Liver (tissue), 9 donors: ENCODE measurements around the gene LAMTOR2. TPM values are rescaled to one million over a fixed set of nuclear protein-coding genes. Genes with fewer than 3 reads are reported as not detected.

Experiments
- DNase-seq: peaks from one replicate; pipeline ENCODE4 v3.0.0-alpha.2; 2017; ENCODE audit warnings: low spot score
- H3K27ac ChIP-seq, 2 donors: one replicate each; pipeline ENCODE4 v1.7.0; 2013; ENCODE audit warnings: inconsistent platforms in 2 of 2, low read length in 2 of 2, control low read depth in 1 of 2, low read depth in 1 of 2, mild to moderate bottlenecking in 1 of 2
- H3K27me3 ChIP-seq, 4 donors: one replicate each; pipeline versions ENCODE4 v1.6.1 to v1.7.0; 2013; ENCODE audit warnings: low read length in 3 of 4, inconsistent platforms in 1 of 4, mild to moderate bottlenecking in 1 of 4, moderate library complexity in 1 of 4; ENCODE audit not compliant: control insufficient read depth in 4 of 4, insufficient read depth in 4 of 4
- H3K36me3 ChIP-seq, 4 donors: one replicate each; pipeline versions ENCODE4 v1.6.1 to v1.7.0; 2013; ENCODE audit warnings: low read length in 3 of 4, mild to moderate bottlenecking in 3 of 4, low read depth in 1 of 4, moderate library complexity in 1 of 4; ENCODE audit not compliant: control insufficient read depth in 4 of 4, insufficient read depth in 3 of 4
- H3K4me1 ChIP-seq, 4 donors: one replicate each; pipeline versions ENCODE4 v1.6.1 to v1.7.0; 2013; ENCODE audit warnings: low read length in 3 of 4, mild to moderate bottlenecking in 3 of 4, moderate library complexity in 1 of 4; ENCODE audit not compliant: control insufficient read depth in 4 of 4, insufficient read depth in 4 of 4
- H3K4me3 ChIP-seq, 3 donors: one replicate each; pipeline versions ENCODE4 v1.6.1 to v1.7.0; 2013; ENCODE audit warnings: low read length in 3 of 3, control low read depth in 1 of 3, low read depth in 1 of 3, mild to moderate bottlenecking in 1 of 3
- H3K9ac ChIP-seq, 2 donors: one replicate each; pipeline ENCODE4 v1.7.0; 2013; ENCODE audit warnings: low read length in 2 of 2, mild to moderate bottlenecking in 2 of 2, moderate library complexity in 2 of 2, control low read depth in 1 of 2, low read depth in 1 of 2
- H3K9me3 ChIP-seq, 4 donors: one replicate each; pipeline versions ENCODE4 v1.6.1 to v1.7.0; 2013; ENCODE audit warnings: low read length in 3 of 4; ENCODE audit not compliant: control insufficient read depth in 4 of 4
- EGR1 ChIP-seq, 2 donors: IDR thresholded peaks; 2 replicates each; pipeline ENCODE4 v1.6.1; 2016 to 2018; ENCODE audit warnings: antibody characterized with exemption in 2 of 2, low read depth in 2 of 2
- FOXA1 ChIP-seq: IDR thresholded peaks from 2 replicates; pipeline ENCODE4 v1.6.1; 2016; ENCODE audit warnings: antibody characterized with exemption
- FOXA2 ChIP-seq: IDR thresholded peaks from 2 replicates; pipeline ENCODE4 v1.6.1; 2016; ENCODE audit warnings: antibody characterized with exemption
- HNF4A ChIP-seq, 2 donors: conservative IDR thresholded peaks; 2 replicates each; pipeline ENCODE4 v1.6.1; 2016; ENCODE audit warnings: antibody characterized with exemption in 2 of 2, mild to moderate bottlenecking in 2 of 2
- HNF4G ChIP-seq: IDR thresholded peaks from 2 replicates; pipeline ENCODE4 v1.6.1; 2016; ENCODE audit warnings: antibody characterized with exemption
- NR2F2 ChIP-seq: IDR thresholded peaks from 2 replicates; pipeline ENCODE4 v1.6.1; 2016; ENCODE audit warnings: antibody characterized with exemption
- RAD21 ChIP-seq, 2 donors: IDR thresholded peaks; 2 replicates each; pipeline ENCODE4 v1.6.1; 2016; ENCODE audit warnings: antibody characterized with exemption in 2 of 2, mild to moderate bottlenecking in 2 of 2
- SP1 ChIP-seq: IDR thresholded peaks from 2 replicates; pipeline ENCODE4 v1.6.1; 2018; ENCODE audit warnings: antibody characterized with exemption, mild to moderate bottlenecking
- TAF1 ChIP-seq: conservative IDR thresholded peaks from 2 replicates; pipeline ENCODE4 v1.6.1; 2016; ENCODE audit warnings: antibody characterized with exemption, mild to moderate bottlenecking
- YY1 ChIP-seq: IDR thresholded peaks from 2 replicates; pipeline ENCODE4 v1.6.1; 2016; ENCODE audit warnings: antibody characterized with exemption, mild to moderate bottlenecking
- WGBS: extraction: QIAGEN DNeasy Blood & Tissue Kit; methylation state at CpG from one replicate; pipeline ENCODE4 v1.1.7; 2013; 5-methylcytosine and 5-hydroxymethylcytosine counted together
- polyA plus RNA-seq, 2 donors: library from polyadenylated mRNA; stranded (reverse) in 1 of 2; unstranded in 1 of 2; fragments of 200-250 nt in 1 of 2; fragments of >200 nt in 1 of 2; fragmentation: Nextera tagmentation in 1 of 2; extraction: Ambion mirVana in 1 of 2; gene quantifications; one replicate each; pipeline versions ENCODE4 v1.2.1 to v1.2.3, GENCODE V29; 2013 to 2015
- total RNA-seq, 2 donors: library from RNA; depleted of rRNA; stranded (reverse); fragments of >200 nt; gene quantifications; one replicate each; pipeline ENCODE4 v1.2.3, GENCODE V29; 2014
- TF ChIP-seq, protein P1 (sequence below): fragments of 150-350 bp; IDR thresholded peaks from 2 replicates; pipeline ENCODE4 v1.5.1; 2017; ENCODE audit warnings: improper control_type of control experiment, low read depth, low read length; ENCODE audit not compliant: missing input control
- TF ChIP-seq, protein P2 (sequence below): IDR thresholded peaks from 2 replicates; pipeline ENCODE4 v1.6.1; 2016; ENCODE audit warnings: antibody characterized with exemption, mild to moderate bottlenecking
- donor health status: healthy.
- donor health status: healthy.
- donor health status: healthy.
- donor health status: healthy.
- donor health status: healthy.

LAMTOR2 gene
- total and polyA plus RNA-seq, 4 donors = 30.4 to 152 (median 79.0) TPM

DNA sequence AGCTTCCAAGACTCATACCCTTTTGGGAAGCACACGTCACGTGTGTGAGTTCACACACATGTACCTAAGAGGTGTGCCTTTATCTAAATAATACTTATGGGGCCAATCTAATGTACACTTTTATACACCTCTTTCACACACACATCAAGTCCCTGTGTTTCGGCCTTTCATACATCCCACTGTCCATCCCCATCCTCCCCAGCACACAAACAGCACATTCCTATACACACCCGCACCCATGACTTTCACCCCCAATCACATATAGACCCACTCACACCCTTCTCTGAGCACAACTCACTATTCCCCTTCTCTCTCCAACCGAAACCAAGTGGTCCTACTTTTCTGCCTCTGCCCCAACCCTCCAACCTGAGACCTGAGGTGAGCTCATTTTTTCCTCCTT is 24.1 kb downstream of the LAMTOR2 start (continued):
- TF ChIP-seq, protein P1, sequence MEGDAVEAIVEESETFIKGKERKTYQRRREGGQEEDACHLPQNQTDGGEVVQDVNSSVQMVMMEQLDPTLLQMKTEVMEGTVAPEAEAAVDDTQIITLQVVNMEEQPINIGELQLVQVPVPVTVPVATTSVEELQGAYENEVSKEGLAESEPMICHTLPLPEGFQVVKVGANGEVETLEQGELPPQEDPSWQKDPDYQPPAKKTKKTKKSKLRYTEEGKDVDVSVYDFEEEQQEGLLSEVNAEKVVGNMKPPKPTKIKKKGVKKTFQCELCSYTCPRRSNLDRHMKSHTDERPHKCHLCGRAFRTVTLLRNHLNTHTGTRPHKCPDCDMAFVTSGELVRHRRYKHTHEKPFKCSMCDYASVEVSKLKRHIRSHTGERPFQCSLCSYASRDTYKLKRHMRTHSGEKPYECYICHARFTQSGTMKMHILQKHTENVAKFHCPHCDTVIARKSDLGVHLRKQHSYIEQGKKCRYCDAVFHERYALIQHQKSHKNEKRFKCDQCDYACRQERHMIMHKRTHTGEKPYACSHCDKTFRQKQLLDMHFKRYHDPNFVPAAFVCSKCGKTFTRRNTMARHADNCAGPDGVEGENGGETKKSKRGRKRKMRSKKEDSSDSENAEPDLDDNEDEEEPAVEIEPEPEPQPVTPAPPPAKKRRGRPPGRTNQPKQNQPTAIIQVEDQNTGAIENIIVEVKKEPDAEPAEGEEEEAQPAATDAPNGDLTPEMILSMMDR = no peak
- TF ChIP-seq HNF4G = no peak
- no peak for TF ChIP-seq EGR1 (IDR thresholded peaks at IDR 0.05; ENCODE audit: low read depth in 2 of 2)
- no peak for TF ChIP-seq NR2F2

DNA sequence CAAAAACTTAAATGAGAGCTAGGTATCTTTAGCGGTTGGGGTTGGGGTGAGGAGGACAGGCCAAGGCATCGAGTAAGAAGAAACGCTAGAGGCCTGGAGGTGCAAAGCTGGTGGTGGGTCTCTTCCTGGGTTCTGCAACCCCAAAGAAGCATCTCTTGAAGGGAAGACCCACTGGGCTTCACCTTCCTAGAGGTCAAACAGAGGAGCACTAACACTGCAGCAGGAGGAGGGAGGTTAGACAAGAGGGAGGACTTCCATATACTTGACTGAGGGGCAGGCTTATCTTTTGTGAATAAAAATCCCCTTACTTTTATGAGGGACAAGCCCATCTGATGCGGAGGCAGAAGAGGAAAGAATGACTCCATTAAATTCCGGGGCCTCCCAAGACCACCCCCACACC is 25.2 kb downstream of the LAMTOR2 start:
- Histone ChIP-seq H3K9ac (no peak overlapping the region), H3K9me3 (no peaks in the 10 kb centered on the region), H3K36me3 (no peaks in the 10 kb centered on the region), H3K27me3 (no peaks in the 10 kb centered on the region), H3K4me1 (peaks cover 4 to 39% (median 18%) of the 10 kb centered on the region in 4 donors), H3K4me3 (no peak overlapping the region), H3K27ac (no peak overlapping the region)
- DNase-seq = no peak
- TF ChIP-seq TAF1 (no peak), NR2F2 (no peak), FOXA2 (no peak), RAD21 (IDR thresholded peaks at IDR 0.05) (no peak), YY1 (no peak)
- TF ChIP-seq, protein P2, sequence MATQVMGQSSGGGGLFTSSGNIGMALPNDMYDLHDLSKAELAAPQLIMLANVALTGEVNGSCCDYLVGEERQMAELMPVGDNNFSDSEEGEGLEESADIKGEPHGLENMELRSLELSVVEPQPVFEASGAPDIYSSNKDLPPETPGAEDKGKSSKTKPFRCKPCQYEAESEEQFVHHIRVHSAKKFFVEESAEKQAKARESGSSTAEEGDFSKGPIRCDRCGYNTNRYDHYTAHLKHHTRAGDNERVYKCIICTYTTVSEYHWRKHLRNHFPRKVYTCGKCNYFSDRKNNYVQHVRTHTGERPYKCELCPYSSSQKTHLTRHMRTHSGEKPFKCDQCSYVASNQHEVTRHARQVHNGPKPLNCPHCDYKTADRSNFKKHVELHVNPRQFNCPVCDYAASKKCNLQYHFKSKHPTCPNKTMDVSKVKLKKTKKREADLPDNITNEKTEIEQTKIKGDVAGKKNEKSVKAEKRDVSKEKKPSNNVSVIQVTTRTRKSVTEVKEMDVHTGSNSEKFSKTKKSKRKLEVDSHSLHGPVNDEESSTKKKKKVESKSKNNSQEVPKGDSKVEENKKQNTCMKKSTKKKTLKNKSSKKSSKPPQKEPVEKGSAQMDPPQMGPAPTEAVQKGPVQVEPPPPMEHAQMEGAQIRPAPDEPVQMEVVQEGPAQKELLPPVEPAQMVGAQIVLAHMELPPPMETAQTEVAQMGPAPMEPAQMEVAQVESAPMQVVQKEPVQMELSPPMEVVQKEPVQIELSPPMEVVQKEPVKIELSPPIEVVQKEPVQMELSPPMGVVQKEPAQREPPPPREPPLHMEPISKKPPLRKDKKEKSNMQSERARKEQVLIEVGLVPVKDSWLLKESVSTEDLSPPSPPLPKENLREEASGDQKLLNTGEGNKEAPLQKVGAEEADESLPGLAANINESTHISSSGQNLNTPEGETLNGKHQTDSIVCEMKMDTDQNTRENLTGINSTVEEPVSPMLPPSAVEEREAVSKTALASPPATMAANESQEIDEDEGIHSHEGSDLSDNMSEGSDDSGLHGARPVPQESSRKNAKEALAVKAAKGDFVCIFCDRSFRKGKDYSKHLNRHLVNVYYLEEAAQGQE = no peak
- 96% methylated on average over 5 of the region's 5 CpGs for WGBS

DNA sequence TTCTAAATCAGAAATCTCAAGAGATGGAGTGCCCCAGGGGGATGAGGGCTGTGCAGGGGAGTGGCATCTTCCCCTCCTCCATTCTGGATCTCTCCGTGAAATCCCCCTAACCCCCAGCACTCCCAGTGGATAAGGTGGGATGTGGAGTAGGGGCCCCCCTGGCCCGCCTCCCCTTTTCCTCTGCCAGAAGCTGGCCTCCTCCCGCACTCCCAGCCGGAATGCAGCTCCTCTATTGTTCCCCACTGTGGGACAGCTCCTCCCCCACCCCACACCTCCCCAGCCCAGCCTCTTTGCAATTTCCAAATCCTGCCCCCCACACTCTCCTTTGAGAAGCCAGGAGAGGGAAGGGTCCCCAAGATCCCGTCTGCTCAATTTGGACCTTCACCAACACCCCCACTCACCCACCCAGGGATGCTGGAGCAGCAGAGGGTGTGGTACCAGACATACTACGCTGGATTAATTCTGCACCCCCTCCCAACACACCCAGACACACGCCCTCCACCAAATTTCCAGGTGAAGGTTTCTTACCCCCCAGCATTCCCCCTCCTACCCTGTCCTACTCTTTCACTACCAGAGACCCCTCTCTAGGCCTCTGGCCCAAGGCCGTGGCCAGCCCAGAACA is 25.8 kb downstream of the LAMTOR2 start:
- TF ChIP-seq NR2F2 (no peak), FOXA1 (no peak), HNF4A (conservative IDR thresholded peaks at IDR 0.05) (no peak), SP1 (no peak)
- TF ChIP-seq, protein P2 = no peak
- H3K4me1 ChIP-seq = peaks cover 2 to 34% (median 14%) of the 10 kb centered on the region in 4 donors
- no peak overlapping the region for H3K9ac ChIP-seq
- 78% methylated on average over 8 of the region's 8 CpGs for WGBS
- no peak overlapping the region for H3K4me3 ChIP-seq
- no peaks in the 10 kb centered on the region for H3K36me3 ChIP-seq
- H3K27ac ChIP-seq = no peak overlapping the region
- DNase-seq = no peak
- no peaks in the 10 kb centered on the region for H3K9me3 ChIP-seq
- H3K27me3 ChIP-seq = no peaks in the 10 kb centered on the region
